Ovary (tissue), 3 donors: ENCODE data around the gene HKDC1.

Experiments
- POLR2A ChIP-seq: fragments of 450-650 bp; IDR thresholded peaks from one replicate; pipeline ENCODE4 v1.6.1; 2017; ENCODE audit warnings: antibody characterized with exemption, mild to moderate bottlenecking, moderate library complexity
- TF ChIP-seq, protein P1 (sequence below), 3 donors: fragments of 450-650 bp in 2 of 3; fragments of 200-600 bp in 1 of 3; IDR thresholded peaks; one replicate each; pipeline versions ENCODE4 v1.5.1 to v1.8.0; 2016 to 2022; ENCODE audit warnings: antibody characterized with exemption in 3 of 3, mild to moderate bottlenecking in 1 of 3
- donor health status: DM: no; HTN: no; CAD: no.

DNA sequence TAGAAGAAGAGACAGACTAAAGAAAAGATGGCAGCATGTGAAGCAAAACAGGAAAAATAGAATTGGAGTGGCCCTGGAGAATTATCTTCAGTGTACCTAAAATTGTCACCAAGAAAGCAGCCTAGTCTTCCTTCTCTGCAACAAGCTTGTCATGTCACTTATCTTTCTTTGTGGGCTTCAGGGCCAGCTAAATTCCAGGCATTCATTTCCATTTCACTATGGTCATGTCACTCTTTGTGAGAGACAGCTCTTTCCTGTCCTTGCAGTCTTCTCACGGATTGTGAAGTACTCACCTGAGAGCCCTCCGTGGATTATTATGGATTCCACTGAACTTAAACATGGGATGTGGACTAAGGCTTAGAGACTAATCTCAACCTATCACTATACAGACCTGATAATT is 9.0 kb upstream of the HKDC1 start:
- TF ChIP-seq, protein P1, sequence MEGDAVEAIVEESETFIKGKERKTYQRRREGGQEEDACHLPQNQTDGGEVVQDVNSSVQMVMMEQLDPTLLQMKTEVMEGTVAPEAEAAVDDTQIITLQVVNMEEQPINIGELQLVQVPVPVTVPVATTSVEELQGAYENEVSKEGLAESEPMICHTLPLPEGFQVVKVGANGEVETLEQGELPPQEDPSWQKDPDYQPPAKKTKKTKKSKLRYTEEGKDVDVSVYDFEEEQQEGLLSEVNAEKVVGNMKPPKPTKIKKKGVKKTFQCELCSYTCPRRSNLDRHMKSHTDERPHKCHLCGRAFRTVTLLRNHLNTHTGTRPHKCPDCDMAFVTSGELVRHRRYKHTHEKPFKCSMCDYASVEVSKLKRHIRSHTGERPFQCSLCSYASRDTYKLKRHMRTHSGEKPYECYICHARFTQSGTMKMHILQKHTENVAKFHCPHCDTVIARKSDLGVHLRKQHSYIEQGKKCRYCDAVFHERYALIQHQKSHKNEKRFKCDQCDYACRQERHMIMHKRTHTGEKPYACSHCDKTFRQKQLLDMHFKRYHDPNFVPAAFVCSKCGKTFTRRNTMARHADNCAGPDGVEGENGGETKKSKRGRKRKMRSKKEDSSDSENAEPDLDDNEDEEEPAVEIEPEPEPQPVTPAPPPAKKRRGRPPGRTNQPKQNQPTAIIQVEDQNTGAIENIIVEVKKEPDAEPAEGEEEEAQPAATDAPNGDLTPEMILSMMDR (IDR thresholded peaks at IDR 0.05): no peak
- TF ChIP-seq POLR2A: no peak
